Measurements from ENCODE around the gene HBS1L. TPM values are rescaled to one million over a fixed set of nuclear protein-coding genes. Genes with fewer than 3 reads are reported as not detected.

Gene HBS1L
- total RNA-seq, 2 donors from 2014 or later, result 21.3 to 29.0 TPM

DNA sequence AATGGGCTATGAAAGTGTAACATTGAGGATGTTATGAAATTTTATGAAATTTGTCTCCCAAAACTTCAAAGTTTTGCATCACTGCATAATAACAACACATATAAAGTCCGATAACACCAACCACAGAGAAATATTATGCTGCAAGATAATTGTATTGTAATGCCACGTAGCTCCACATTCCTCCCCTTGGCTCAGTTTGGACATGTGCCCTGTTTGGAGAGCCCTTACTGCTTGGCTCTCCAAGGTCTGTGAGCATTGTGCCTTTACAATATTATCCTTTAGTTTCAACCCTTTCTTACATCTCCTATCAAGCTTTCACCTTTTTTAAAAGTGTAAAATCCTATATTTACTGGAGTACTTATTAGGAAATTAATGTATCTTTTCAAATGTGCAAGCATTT lies 10.8 kb downstream of the HBS1L start:
- ATAC-seq (no peak), DNase-seq (no peak)
- Histone ChIP-seq H3K27ac (no peak overlapping the region), H3K9me3 (no peaks in the 10 kb centered on the region), H3K27me3 (no peaks in the 10 kb centered on the region), H3K4me3 (no peak overlapping the region), H3K4me1 (no peaks in the 10 kb centered on the region), H3K36me3 (replicated peaks in 1 of 2; ENCODE audit: insufficient read depth in 1 of 2, low read depth in 2 of 2) (no peaks in the 10 kb centered on the region)
- intact Hi-C loops (cut with DNase I), result no loop called here
- no peak for TF ChIP-seq POLR2A (IDR thresholded peaks at IDR 0.05)
- 73 to 78% methylated on average over 2 of the region's 2 CpGs for WGBS, 2 donors

DNA sequence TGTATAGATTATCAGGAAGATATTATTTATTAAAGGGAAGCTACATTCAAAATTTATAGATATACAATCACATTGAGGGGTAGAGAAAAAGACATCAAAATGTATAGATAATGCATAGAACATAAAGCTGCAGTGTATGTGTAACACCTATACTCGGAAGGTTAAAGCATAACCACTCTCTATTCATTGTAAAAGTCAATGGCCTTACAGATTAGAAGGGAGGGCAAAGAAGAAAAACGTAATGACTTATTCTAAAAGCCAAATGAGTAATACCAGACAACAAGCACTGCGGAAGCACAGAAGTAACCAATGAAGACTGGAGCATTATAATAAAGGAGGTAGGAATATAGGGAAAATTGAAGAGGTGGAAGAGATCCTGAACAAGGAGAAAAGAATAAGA lies 11.3 kb downstream of the HBS1L start:
- ATAC-seq (no peak), DNase-seq (no peak)
- Histone ChIP-seq H3K4me3 (no peak overlapping the region), H3K27ac (no peak overlapping the region), H3K9me3 (no peaks in the 10 kb centered on the region), H3K27me3 (no peaks in the 10 kb centered on the region), H3K36me3 (replicated peaks in 1 of 2; ENCODE audit: insufficient read depth in 1 of 2, low read depth in 2 of 2) (no peaks in the 10 kb centered on the region), H3K4me1 (no peaks in the 10 kb centered on the region)
- WGBS, 2 donors, result 83% methylated on average over 3 of the region's 3 CpGs
- TF ChIP-seq POLR2A (IDR thresholded peaks at IDR 0.05), result no peak
- TF ChIP-seq, protein P1, sequence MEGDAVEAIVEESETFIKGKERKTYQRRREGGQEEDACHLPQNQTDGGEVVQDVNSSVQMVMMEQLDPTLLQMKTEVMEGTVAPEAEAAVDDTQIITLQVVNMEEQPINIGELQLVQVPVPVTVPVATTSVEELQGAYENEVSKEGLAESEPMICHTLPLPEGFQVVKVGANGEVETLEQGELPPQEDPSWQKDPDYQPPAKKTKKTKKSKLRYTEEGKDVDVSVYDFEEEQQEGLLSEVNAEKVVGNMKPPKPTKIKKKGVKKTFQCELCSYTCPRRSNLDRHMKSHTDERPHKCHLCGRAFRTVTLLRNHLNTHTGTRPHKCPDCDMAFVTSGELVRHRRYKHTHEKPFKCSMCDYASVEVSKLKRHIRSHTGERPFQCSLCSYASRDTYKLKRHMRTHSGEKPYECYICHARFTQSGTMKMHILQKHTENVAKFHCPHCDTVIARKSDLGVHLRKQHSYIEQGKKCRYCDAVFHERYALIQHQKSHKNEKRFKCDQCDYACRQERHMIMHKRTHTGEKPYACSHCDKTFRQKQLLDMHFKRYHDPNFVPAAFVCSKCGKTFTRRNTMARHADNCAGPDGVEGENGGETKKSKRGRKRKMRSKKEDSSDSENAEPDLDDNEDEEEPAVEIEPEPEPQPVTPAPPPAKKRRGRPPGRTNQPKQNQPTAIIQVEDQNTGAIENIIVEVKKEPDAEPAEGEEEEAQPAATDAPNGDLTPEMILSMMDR (IDR thresholded peaks at IDR 0.05), result no peak
- intact Hi-C loops (cut with DNase I), result no loop called here

DNA sequence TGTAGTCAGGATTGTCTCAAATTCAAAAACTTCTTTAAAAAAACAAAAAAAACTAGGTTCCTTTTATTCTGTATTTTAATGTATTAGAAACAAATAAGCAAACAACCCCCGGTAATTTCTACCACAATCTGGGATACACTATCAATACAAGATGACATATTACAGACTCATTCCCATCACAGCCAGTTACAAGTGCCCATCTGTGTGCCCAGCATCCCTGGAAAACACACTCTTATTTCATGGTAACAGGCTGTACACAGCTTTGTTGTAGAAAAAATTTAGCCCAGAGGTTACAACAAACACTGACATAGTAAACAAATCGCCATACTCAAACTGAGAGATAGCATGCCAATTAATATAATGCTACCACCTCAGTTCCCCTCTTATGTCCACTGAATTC lies 16.3 kb downstream of the HBS1L start:
- H3K27me3 ChIP-seq, result no peaks in the 10 kb centered on the region
- peaks cover 19% of the 10 kb centered on the region for H3K4me1 ChIP-seq
- H3K9me3 ChIP-seq, result no peaks in the 10 kb centered on the region
- no peak overlapping the region for H3K27ac ChIP-seq
- WGBS, 2 donors, result 82 to 88% methylated on average over 2 of the region's 2 CpGs
- no peaks in the 10 kb centered on the region for H3K36me3 ChIP-seq (replicated peaks in 1 of 2; ENCODE audit: insufficient read depth in 1 of 2, low read depth in 2 of 2)
- DNase-seq, result no peak
- H3K4me3 ChIP-seq, result no peak overlapping the region
- intact Hi-C loops (cut with DNase I), result no loop called here
- TF ChIP-seq, protein P1 (IDR thresholded peaks at IDR 0.05), result no peak
- no peak for TF ChIP-seq POLR2A (IDR thresholded peaks at IDR 0.05)
- no peak for ATAC-seq

DNA sequence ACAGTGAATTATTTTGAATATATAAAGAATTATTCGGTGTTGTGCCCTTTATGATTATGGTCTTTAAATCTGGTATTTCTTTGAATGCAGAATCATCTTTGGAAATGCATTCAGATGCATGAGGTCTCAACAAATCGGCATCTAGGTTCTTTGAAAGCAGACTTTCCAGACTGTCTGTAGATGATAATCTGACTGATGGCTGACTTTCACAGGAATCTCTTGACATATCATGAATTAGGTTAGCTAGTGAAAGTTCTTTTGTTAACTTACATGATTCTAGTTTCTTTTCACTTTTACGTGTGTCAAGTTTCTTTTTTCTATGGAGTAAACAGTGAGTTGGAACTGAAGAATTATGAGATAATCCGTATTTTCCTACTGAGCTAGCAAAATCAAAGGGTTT lies 17.1 kb downstream of the HBS1L start:
- H3K27ac ChIP-seq, result no peak overlapping the region
- H3K27me3 ChIP-seq, result no peaks in the 10 kb centered on the region
- no peak for TF ChIP-seq POLR2A (IDR thresholded peaks at IDR 0.05)
- TF ChIP-seq, protein P1 (IDR thresholded peaks at IDR 0.05), result no peak
- no peak overlapping the region for H3K4me3 ChIP-seq
- intact Hi-C loops (cut with DNase I), result no loop called here
- DNase-seq, result no peak
- H3K36me3 ChIP-seq (replicated peaks in 1 of 2; ENCODE audit: insufficient read depth in 1 of 2, low read depth in 2 of 2), result no peaks in the 10 kb centered on the region
- H3K4me1 ChIP-seq, result peaks cover 24% of the 10 kb centered on the region
- 54 to 69% methylated on average over 4 of the region's 4 CpGs for WGBS, 2 donors
- ATAC-seq, result no peak
- no peaks in the 10 kb centered on the region for H3K9me3 ChIP-seq

DNA sequence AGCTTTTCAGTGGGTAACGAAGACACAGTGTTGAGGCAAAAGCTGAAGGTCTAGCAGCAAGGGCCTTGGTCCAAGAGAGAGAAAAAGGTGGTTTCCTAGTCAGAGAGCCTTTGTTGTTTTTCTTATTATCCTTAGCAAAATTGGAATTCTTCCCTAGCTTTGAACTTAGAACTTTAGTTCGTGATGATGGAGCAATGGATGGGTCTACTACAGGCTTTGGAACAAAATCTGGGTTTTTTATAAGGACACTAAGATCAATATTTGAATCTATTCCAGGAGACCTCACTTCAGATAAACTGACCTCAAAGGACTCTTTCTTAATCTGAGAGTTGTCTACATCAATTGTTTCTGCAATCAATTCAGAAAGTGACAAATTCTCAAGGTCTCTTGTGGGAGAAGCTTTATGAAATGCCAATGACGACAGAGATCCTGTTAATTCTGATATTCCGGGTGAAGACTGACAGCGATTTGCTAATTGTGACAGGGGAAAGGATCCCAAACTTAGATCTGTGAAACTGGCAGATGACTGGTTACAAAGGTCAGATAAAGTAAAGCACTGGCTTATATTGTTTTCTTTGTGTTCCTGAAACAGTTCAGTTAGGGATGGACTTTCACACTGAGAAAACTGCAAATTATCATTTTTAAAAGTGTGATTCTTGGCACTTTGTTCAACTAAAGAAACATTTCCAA lies 17.7 kb downstream of the HBS1L start:
- Histone ChIP-seq H3K4me3 (no peak overlapping the region), H3K4me1 (peaks cover 26% of the 10 kb centered on the region), H3K36me3 (replicated peaks in 1 of 2; ENCODE audit: insufficient read depth in 1 of 2, low read depth in 2 of 2) (no peaks in the 10 kb centered on the region), H3K9me3 (no peaks in the 10 kb centered on the region), H3K27me3 (no peaks in the 10 kb centered on the region), H3K27ac (no peak overlapping the region)
- intact Hi-C loops (cut with DNase I), result no loop called here
- DNase-seq (no peak), ATAC-seq (no peak)
- TF ChIP-seq POLR2A (IDR thresholded peaks at IDR 0.05), result no peak
- TF ChIP-seq, protein P1 (IDR thresholded peaks at IDR 0.05), result no peak
- WGBS, 2 donors, result 41 to 47% methylated on average over 5 of the region's 5 CpGs

All from body of pancreas (tissue), 4 donors.